ENCODE results near the gene KCNH6.

GRCh38 chr17:63589646-63590045 lies 66.5 kb downstream of the KCNH6 start:
- TF ChIP-seq CTCF (IDR thresholded peaks at IDR 0.05) (no peak), POLR2A (IDR thresholded peaks at IDR 0.05) (no peak)
